Measurements from ENCODE around the gene NSMCE4A. TPM values are rescaled to one million over a fixed set of nuclear protein-coding genes. Genes with fewer than 3 reads are reported as not detected.

Gene NSMCE4A
- total RNA-seq, 1 donor from 2014 or later = 42.4 TPM

- Mint-ChIP-seq H3K27me3 (ENCODE audit: unreplicated experiment) (no peaks in the 10 kb centered on the region), H3K4me3 (ENCODE audit: unreplicated experiment) (no peak overlapping the region), H3K27ac (ENCODE audit: unreplicated experiment) (no peak overlapping the region), H3K36me3 (ENCODE audit: unreplicated experiment) (no peaks in the 10 kb centered on the region), H3K9me3 (ENCODE audit: unreplicated experiment) (no peaks in the 10 kb centered on the region), H3K4me1 (ENCODE audit: low read depth, unreplicated experiment) (no peaks in the 10 kb centered on the region)
- TF ChIP-seq, protein P1, sequence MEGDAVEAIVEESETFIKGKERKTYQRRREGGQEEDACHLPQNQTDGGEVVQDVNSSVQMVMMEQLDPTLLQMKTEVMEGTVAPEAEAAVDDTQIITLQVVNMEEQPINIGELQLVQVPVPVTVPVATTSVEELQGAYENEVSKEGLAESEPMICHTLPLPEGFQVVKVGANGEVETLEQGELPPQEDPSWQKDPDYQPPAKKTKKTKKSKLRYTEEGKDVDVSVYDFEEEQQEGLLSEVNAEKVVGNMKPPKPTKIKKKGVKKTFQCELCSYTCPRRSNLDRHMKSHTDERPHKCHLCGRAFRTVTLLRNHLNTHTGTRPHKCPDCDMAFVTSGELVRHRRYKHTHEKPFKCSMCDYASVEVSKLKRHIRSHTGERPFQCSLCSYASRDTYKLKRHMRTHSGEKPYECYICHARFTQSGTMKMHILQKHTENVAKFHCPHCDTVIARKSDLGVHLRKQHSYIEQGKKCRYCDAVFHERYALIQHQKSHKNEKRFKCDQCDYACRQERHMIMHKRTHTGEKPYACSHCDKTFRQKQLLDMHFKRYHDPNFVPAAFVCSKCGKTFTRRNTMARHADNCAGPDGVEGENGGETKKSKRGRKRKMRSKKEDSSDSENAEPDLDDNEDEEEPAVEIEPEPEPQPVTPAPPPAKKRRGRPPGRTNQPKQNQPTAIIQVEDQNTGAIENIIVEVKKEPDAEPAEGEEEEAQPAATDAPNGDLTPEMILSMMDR (IDR thresholded peaks at IDR 0.05; ENCODE audit: partially characterized antibody, unreplicated experiment) = no peak
- no peak for DNase-seq
Observed at GRCh38 chr10:121965996-121966395, 9.0 kb downstream of the NSMCE4A start.

GRCh38 chr10:121961456-121961855 lies 13.6 kb downstream of the NSMCE4A start:
- no peaks in the 10 kb centered on the region for H3K4me1 Mint-ChIP-seq (ENCODE audit: low read depth, unreplicated experiment)
- TF ChIP-seq, protein P1 (IDR thresholded peaks at IDR 0.05; ENCODE audit: partially characterized antibody, unreplicated experiment) = no peak
- H3K9me3 Mint-ChIP-seq (ENCODE audit: unreplicated experiment) = no peaks in the 10 kb centered on the region
- H3K27ac Mint-ChIP-seq (ENCODE audit: unreplicated experiment) = no peak overlapping the region
- H3K4me3 Mint-ChIP-seq (ENCODE audit: unreplicated experiment) = no peak overlapping the region
- H3K27me3 Mint-ChIP-seq (ENCODE audit: unreplicated experiment) = no peaks in the 10 kb centered on the region
- no peak for DNase-seq
- H3K36me3 Mint-ChIP-seq (ENCODE audit: unreplicated experiment) = no peaks in the 10 kb centered on the region

DNA sequence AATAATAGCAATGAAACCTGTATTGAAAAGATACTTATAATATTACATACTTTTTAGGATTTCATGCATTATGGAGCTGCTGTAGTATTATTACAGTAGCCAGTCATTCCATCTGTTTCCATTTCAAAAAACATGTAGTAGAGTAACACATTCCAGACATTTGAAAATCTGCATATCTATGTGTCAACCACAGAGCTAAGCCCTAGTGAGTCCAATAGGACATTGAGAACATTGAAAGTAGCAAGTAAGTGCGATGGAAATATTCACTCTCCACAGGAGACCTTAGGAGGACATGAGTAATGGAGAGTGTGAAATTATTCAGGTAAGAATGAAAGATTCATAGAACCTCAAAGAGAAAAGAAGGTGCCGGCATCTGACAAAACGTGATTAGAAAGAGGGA lies 15.3 kb downstream of the NSMCE4A start:
- H3K4me1 Mint-ChIP-seq (ENCODE audit: low read depth, unreplicated experiment) = no peaks in the 10 kb centered on the region

GRCh38 chr10:121956111-121957061 lies 18.6 kb downstream of the NSMCE4A start:
- no peak overlapping the region for H3K4me3 Mint-ChIP-seq (ENCODE audit: unreplicated experiment)
- TF ChIP-seq, protein P1 (IDR thresholded peaks at IDR 0.05; ENCODE audit: partially characterized antibody, unreplicated experiment) = no peak
- H3K4me1 Mint-ChIP-seq (ENCODE audit: low read depth, unreplicated experiment) = no peaks in the 10 kb centered on the region
- H3K27ac Mint-ChIP-seq (ENCODE audit: unreplicated experiment) = no peak overlapping the region
- peaks cover 2% of the 10 kb centered on the region for H3K9me3 Mint-ChIP-seq (ENCODE audit: unreplicated experiment)
- H3K27me3 Mint-ChIP-seq (ENCODE audit: unreplicated experiment) = no peaks in the 10 kb centered on the region
- no peaks in the 10 kb centered on the region for H3K36me3 Mint-ChIP-seq (ENCODE audit: unreplicated experiment)
- DNase-seq = no peak

More for the DNA sequence above, 15.3 kb downstream of the NSMCE4A start:
- Mint-ChIP-seq H3K27me3 (ENCODE audit: unreplicated experiment) (no peaks in the 10 kb centered on the region), H3K4me3 (ENCODE audit: unreplicated experiment) (no peak overlapping the region), H3K9me3 (ENCODE audit: unreplicated experiment) (no peaks in the 10 kb centered on the region), H3K27ac (ENCODE audit: unreplicated experiment) (no peak overlapping the region), H3K36me3 (ENCODE audit: unreplicated experiment) (no peaks in the 10 kb centered on the region)
- no peak for DNase-seq
- TF ChIP-seq, protein P1 (IDR thresholded peaks at IDR 0.05; ENCODE audit: partially characterized antibody, unreplicated experiment) = no peak

- H3K36me3 Mint-ChIP-seq (ENCODE audit: unreplicated experiment) = peaks cover 5% of the 10 kb centered on the region
- no peaks in the 10 kb centered on the region for H3K4me1 Mint-ChIP-seq (ENCODE audit: low read depth, unreplicated experiment)
- DNase-seq = no peak
- H3K27me3 Mint-ChIP-seq (ENCODE audit: unreplicated experiment) = no peaks in the 10 kb centered on the region
- H3K4me3 Mint-ChIP-seq (ENCODE audit: unreplicated experiment) = no peak overlapping the region
- peaks cover 2% of the 10 kb centered on the region for H3K9me3 Mint-ChIP-seq (ENCODE audit: unreplicated experiment)
- TF ChIP-seq, protein P1 (IDR thresholded peaks at IDR 0.05; ENCODE audit: partially characterized antibody, unreplicated experiment) = no peak
- no peak overlapping the region for H3K27ac Mint-ChIP-seq (ENCODE audit: unreplicated experiment)
Observed at GRCh38 chr10:121952226-121952625, 22.8 kb downstream of the NSMCE4A start.

Measured in glutamatergic neuron (in vitro differentiated cells).